Right renal pelvis (tissue), 4 donors: ENCODE data around the gene TNS3. TPM values are rescaled to one million over a fixed set of nuclear protein-coding genes. Genes with fewer than 3 reads are reported as not detected.
"Not testable (repeated sequence)": the region's sequence is repeated elsewhere in the genome, so short reads cannot be mapped to it uniquely, and the experiment has no call there.

ENCODE experiments used
- DNase-seq, 4 donors: peaks; one replicate each; pipeline ENCODE4 v3.0.0-alpha.2; 2013; ENCODE audit warnings: low read depth in 4 of 4, low spot score in 3 of 4, missing footprints in 1 of 4
- polyA plus RNA-seq, 4 donors: library from polyadenylated mRNA; unstranded; fragments of 120-200 nt; gene quantifications; one replicate each; pipeline ENCODE4 v1.2.1, GENCODE V29; 2013; ENCODE audit not compliant: insufficient read length in 4 of 4

TNS3 gene
- polyA plus RNA-seq, 4 donors, result 89.1 to 97.5 (median 91.1) TPM

DNA sequence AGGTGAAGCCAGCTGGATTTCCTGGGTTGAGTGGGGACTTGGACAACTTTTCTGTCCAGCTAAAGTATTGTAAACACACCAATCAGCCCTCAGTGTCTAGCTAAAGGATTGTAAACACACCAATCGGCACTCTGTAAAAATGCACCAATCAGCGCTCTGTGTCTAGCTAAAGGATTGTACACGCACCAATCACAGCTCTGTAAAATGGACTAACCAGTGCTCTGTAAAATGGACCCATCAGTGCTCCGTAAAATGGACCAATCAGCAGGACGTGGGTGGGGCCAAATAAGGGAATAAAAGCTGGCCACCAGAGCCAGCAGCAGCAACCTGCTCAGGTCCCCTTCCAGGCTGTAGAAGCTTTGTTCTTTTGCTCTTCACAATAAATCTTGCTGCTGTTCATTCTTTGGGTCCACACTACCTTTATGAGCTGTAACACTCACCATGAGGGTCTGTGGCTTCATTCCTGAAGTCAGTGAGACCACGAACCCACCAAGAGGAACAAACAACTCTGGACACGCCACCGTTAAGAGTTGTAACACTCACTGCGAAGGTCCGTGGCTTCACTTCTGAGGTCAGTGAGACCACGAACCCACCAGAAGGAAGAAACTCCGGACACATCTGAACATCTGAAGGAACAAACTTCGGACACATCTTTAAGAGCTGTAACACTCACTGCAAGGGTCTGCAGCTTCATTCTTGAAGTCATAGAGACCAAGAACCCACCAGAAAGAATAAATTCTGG, 21.8 kb upstream of the TNS3 start:
- DNase-seq, result not testable (repeated sequence)

DNA sequence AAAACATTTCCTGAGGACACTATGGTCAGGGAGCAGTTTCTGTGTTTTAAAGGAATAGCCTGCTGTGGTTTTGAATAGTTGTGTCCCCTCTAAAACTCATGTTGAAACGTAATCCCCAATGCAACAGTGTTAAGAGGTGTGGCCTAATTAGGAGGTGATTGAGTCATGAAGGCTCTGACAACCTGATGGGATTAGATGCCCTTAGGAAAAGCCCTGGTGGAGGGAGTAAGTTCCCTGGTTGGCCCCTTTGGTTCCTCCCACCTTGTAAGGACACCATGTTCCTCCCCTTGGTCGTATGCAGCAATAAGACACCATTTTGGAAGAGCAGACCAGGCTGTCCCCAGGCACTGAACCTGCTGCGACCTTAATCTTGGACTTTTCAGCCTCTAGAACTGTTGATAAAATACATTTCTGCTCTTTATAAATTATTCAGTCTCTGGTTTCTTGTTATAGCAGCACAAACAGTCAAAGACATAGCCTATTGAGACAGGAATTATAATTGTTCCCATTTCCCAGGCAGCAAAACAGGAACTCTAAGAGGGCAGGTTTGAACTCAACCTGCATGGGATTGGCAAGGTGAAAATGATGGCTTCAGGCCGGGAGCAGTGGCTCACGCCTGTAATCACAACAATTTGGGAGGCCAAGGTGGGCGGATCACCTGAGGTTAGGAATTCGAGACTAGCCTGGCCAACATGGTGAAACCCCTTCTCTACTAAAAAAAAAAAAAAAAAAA, 20.5 kb upstream of the TNS3 start:
- DNase-seq, result no peak

DNA sequence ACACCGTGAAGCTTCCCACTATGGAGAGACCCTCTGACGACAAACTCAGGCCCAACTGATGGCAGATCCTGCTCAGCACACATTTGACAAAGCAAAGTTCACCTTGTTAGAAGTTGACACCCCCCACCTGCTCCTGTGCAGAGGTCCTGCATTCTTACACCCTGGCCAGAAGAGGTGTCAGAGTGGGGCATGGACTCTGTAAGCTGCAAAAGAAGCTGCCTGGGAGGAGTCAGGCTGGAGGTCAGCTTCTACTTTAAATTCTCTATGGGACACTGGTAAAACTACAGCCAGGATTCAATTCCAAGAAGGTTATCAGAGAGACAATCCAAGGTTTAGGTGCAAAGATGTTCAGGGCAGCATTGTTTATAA, 20.0 kb upstream of the TNS3 start:
- DNase-seq, result no peak

DNA sequence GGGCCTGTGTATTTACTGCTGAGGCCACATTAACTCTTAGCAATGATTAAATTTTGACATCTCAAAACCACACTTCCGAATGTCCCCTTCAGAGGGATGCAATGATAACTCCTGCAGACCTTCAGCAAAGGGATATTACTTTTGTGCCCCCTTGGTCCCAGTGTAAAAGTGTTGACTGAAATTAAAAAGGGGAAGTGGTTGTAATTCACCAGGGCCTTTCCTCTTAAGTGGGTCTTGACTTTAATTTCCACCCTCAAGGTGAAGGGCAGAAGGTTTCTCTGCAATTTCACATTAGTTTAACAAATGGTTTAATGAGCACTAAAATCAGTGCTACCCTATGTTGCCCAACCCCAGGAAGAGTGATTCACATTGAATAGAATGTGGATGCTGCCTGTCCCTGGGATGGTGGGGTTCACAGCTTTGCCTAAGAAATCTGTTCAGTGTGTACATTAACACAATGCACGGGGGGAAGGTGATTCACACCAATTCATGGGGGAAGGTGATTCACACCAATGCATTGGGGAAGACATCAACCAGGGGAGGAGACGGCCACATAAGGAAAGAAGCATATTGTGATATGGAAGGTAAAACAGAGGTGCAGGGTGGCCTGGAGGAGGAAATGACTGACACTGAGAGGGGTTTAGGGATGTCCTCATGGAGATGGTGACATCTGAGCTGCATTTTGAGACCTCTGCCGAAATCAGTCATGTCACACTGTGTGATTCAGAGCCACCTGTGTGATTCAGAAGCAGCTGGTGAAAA, 19.4 kb upstream of the TNS3 start:
- no peak for DNase-seq

DNA sequence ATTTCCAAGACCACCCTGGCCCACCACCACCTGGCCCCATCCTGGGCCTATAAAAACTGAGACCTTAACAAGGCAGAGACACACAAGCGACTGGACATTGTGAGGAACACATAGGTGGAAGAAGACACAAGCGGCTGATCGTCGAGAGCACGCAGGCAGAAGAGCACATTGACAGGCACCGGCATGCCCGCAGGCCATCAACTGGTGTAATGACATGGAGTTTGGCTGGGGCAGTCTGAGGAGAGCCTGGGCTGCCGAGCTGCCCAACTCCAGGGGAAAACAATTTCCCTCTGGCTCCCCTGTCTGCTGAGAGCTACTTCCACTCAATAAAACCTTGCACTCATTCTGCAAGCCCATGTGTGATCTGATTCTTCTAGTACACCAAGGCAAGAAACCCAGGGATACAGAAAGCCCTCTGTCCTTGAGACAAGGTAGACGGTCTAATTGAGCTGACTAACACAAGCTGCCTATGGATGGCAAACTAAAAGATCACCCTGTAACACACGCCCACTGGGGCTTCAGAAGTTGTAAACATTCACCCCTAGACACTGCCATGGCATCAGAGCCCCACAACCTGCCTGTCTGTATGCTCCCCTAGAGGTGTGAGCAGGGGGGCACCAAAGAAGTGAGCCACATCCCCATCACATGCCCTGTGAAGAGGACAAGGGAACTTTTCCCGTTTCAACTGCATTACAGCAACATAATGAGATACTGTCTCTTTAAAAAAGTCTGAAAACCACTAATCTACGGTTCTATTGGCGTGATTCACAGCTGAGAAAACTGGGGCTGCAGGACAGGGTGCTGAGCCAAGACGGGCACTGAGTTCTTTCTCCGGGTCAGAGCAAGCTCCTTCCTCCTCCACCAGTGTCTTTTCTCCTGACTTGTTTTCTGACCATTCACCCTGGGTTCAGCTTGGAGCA, 18.5 kb upstream of the TNS3 start:
- no peak for DNase-seq

DNA sequence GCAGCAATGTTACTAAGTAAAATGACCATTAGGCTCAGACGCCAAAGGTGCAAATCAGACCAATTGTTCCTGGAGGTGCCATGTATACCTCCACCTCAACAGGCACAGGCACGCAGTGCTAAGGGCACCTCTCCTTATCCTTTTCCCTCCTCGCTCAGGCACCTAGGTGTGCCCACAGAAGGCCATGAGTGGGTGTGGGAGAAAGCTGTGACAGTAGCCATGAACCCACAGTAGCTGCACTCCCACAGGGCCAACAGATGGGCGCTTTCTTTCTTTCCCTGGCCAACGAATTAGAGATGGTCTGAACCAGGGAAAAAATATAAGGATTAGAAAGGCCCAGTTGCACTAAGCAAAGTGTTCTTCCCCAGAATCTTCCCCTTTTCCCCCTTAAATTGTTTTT, 15.5 kb upstream of the TNS3 start:
- DNase-seq, result no peak

DNA sequence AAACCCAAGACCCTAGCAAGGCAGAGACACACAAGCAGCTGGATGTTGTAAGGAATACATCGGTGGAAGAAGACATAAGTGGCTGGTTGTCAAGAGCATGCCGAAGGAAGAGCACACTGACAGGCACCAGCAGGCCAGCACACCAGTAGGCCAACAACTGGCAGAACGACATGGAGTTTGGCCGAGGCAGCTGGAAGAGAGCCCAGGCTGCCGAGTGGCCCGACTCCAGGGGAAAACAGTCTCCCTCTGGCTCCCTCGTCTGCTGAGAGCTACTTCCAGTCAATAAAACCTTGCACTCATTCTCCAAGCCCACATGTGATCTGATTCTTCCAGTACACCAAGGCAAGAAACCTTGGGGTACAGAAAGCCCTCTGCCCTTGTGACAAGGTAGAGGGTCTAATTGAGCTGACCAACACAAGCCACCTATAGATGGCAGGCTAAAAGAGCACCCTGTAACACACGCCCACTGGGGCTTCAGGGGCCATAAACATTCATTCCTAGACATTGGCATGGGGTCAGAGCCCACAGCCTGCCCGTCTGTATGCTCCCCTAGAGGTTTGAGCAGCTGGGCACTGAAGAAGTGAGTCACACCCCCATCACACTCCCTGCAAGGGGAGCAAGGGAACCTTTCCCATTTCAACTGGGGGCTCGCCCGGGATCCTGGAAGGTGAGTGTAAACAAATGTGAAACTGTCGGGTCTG, 14.7 kb upstream of the TNS3 start:
- no peak for DNase-seq

DNA sequence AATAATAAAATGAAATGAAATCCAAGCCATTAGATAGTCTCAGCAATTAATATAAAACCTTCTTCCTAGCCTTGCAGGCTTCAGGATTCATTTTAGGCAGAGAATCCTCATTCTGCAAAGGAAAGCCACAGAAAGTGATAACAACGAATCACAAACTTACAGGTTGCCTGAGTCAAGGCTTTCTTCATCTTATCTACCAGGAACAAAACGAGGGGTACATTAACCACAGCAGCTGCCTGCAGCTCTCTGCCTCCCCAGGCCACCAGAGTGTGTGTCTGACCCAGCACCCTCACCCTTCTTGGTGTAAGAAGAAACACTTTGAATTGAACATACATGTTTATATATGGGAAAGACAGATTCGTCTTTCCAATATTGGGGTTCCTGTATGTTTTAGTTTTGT, 12.5 kb upstream of the TNS3 start:
- DNase-seq, result no peak

DNA sequence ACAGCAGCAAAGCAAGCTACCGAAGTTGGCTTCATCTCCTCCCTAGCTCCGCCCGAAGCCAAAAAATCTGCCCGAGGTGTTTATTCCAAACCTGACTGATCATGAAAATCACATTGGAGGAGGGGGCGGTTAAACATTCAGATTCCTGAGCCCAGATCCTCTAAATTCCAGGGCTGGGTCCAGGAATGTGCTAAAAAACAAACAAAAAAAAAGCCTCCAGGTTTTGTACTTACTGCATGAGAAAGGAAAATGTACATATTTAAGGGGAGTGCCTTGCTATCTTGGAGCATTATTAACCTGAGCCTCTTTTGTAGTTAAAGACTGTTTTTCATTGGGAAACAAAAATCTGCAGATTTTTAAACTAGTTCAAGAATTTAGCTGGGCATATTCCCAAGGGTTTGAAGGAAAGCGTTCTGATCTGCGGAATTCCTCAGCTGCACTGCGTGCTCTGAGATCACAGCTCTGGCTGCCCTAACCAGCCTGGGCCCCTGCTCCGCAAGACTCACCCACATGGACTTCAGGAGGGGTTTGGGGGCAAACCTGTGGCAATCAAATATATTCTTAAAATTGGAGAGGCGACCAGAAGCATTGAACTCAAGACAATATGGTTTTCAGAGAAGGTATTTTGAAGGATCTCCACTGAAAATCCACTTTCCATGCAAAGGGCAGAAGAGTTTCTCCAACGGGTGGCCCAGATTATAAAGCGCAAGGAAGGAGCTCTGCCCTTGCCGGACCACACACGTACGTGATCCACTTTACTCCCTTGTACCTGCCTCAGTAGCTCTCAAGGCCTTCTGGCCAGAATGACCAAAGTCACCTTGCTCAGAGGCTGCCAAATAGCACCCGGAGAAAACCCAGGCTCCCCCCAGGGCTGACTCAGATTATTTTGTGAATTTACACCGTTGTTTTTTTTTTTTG, 10.0 kb upstream of the TNS3 start:
- DNase-seq, result no peak

DNA sequence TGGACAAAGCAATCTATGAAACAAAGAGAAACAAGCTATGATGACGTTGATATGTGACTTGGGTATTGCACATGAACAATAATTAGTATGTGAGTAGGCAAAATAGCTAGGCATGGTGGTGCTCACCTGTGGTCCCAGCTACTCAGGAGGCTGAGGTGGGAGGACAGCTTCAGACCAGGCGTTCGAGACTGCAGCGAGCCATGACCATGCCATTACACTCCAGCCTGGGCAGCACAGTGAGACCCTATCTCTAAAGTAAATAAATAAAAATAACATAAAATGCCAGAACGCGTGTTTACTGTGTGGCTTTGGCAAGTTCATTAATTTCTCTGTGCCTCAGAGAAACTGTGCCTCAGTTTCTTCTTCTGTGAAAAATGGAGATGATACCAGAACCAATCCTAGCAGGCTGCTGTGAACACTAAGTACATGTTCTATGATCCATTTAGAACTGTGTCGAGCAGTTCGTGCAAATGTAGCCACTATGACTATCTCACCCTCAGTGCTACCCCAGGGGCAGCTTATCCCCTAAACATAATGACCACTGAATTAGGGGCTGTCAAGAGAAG, 9.3 kb upstream of the TNS3 start:
- DNase-seq, result no peak

DNA sequence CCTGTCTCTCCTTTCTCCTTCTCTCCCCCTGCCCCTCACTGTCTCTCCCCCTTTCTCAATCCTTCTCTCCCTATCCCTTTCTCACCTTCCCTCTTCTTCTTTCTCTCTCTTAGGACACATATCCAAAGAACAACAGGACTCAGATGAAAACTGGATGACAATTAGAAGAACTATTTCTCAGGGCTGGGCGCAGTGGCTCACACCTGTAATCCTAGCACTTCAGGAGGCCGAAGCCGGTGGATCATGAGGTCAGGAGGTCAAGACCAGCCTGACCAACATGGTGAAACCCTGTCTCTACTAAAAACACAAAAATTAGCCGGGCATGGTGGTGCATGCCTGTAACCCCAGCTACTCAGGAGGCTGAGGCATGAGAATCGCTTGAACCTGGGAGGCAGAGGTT, 8.3 kb upstream of the TNS3 start:
- DNase-seq, result not testable (repeated sequence)

DNA sequence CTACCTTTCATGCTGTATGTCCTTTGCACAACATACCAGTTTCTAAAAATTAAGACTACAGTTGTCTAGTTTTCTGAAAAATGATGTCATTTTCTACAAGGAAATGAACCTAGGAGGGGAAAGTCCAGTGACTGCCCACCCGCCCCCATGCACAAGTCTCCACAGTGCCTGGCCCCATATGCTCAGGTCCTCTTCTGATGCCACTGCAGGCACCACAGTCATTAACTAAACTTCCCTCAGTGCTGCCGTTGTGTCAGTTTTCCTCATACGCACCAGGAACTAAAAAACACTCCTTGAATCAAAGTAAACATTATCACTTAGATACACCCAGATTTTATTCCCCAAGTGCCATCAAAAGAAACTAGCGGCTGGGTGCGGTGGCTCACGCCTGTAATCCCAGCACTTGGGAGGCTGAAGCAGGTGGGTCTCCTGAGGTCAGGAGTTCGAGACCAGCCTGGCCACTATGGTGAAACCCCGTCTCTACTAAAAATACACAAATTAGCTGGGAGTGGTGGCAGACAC, 6.9 kb upstream of the TNS3 start:
- DNase-seq, result no peak

DNA sequence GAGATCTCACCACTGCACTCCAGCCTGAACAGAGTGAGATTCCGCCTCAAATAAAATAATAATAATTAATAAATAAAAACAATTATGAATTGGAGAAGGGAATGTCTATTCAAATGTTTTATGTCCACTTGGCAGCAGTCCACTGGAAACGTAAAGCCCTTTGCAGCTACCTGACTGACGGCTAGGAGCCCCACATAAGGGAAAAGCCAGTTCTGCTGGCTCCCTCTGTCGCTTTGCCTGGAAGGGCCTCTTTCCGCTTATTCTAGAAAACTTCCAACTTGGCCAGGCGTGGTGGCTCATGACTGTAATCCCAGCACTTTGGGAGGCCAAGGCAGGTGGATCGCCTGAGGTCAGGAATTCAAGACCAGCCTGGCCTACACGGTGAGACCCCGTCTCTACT, 6.1 kb upstream of the TNS3 start:
- no peak for DNase-seq

DNA sequence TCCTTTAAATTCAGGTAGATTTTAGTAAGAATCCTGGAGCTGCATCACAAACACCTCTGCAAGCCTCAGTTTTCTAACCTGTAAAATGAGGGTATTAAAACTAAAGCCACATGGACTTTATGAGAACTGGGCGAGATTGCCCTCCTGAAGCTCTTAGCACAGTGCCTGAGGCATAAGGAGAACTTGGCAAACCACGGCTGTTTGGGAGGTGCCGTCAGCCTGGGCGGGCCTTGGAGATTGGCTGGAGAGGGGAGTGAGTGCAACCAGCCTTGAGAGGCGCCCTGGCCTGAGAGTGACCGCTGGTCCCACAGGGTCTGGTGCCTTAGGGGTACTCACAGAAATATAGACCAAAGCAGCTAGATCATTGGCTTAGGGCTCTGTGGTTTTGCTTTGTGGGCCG, 5.4 kb upstream of the TNS3 start:
- DNase-seq, result no peak

DNA sequence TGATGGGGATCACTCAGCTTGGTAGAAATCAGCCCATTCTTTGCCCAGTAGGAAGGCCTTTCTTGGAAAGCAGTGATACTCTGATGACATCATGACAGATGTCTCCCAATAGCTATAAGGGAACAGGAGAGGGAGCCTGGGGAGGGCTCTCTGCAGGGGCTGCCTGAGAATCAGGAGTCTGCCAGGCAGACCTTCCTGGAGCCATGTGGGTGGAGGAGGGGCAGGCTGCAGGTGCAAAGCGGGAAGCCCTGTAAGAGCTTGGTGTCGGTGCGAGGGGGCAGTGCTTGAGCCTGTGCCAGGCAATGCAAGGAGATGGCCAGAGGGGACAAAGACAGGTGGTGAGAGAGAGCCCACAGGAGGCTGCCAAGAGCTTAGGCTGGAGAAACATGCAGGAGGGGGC, 5.0 kb upstream of the TNS3 start:
- no peak for DNase-seq

DNA sequence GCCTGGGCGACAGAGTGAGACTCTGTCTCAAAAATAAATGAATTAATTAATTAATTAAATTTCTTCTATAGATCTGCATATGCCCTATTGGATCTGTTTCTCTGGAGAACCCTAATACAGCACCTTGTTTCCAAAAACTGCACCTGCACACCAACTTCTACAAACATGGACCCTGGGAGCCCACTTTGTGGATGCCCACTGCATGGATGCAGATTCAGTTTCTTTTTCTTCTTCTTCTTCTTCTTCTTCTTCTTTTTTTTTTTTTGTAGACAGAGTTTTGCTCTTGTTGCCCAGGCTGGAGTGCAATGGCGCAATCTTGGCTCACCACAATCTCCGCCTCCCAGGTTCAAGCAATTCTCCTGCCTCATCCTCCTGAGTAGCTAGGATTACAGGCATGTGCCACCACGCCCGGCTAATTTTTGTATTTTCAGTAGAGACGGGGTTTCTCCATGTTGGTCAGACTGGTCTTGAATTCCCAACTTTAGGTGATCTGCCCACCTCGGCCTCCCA, 4.3 kb upstream of the TNS3 start:
- not testable (repeated sequence) for DNase-seq

DNA sequence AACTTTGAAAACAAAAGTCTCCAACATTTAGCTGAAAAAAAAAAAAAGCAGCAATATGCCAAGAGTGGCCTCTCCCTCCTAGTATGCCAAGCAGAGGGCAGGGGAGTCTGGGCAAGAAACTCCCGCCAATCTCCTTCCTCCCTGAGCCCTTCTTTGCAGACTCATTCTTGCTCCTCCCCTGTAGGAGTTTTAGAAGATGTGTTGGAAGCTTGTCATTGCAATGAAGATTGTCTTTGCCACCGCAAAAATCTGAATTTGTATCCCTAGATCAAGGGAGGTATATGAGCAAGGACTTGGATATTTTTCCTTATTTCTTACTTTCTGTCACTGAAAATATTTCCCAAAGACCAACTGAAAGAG, 2.6 kb upstream of the TNS3 start:
- DNase-seq, result no peak
